GM18520 (cell line): ENCODE measurements around the gene MMP13.
"Not testable (repeated sequence)": the region's sequence is repeated elsewhere in the genome, so short reads cannot be mapped to it uniquely, and the experiment has no call there.

Source experiments
- ATAC-seq: cut with Tn5 transposase; IDR thresholded peaks from one replicate; pipeline ENCODE4 v1.9.1; 2021; ENCODE audit not compliant: unreplicated experiment

Gene MMP13

DNA sequence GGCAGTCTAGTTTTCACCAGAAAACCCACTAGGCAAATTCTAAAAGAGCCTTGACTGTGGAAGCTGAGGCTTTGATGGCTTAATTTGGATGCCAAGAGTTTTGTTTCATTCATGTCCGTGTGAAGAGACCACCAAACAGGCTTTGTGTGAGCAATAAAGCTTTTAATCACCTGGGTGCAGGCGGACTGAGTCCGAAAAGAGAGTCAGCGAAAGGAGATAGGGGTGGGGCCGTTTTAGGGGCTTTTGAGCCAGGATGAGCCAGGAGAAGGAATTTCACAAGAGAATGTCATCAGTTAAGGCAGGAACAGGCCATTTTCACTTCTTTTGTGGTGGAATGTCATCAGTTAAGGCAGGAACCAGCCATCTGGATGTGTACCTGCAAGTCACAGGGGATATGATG is 51.6 kb downstream of the MMP13 start:
- not testable (repeated sequence) for ATAC-seq

DNA sequence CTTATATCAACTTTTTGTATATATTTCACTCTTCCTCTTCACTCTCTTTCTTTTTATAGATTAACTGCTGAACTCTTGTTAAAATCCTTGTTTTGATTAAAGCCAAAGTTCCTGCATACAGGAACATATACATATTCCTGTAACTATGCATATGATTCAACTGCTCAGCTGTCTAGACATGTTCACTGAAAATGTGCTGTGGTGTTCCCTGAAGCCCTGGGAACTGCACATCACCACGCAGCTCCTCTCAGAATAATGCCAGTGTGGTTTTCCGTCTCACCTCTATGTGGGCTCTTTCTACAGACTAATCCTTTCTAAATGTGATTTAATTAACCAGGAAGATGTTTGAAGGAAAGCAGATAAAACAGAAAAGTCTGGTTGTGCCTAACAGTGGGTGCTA is 55.2 kb downstream of the MMP13 start:
- no peak for ATAC-seq
